ENCODE results near the gene KIF2C. TPM values are rescaled to one million over a fixed set of nuclear protein-coding genes. Genes with fewer than 3 reads are reported as not detected.
"Not testable (repeated sequence)": the region's sequence is repeated elsewhere in the genome, so short reads cannot be mapped to it uniquely, and the experiment has no call there.

The KIF2C gene
- total RNA-seq, 1 donor from 2014 or later, result 0.93 TPM

DNA sequence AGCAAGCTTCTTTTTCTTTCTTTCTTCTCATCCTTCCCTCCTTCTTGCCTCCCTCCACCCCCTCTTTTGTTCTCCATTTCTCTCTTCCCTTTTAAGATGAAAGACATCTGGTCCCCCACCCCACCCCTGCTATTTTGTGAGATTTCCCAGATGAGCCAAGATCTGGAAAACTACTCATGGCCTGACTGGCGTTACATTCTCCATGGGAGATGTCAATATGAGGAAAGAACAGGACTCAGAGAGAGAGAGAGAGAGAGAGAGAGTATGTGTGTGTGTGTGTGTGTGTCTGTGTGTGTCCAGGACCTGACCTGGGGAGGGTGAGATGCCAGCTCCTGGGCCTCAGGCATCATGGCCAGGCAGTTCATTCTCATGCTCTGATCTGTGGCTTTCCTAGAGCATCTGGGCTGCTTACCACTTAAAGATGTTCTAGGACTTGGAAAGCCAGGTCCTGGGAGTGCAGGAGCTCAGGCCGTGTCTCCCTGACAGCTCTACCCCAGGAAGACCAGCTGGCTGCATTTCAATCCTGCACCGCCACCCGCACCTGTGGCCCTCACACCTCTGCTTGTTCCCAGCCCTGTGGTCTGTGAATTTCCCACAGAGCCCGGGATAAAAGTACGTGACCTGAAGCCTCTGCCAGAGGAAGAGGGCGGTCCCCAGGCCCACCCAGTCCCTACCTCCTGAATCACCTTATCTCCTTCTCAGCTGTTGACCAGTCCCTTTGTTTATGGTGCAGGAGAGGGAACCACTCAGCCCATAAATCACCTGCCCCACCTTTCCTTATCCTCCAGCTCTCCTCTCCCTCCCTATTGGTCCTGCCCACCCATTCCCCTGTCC, 51.5 kb downstream of the KIF2C start:
- H3K9me3 ChIP-seq, result no peaks in the 10 kb centered on the region
- no peak overlapping the region for H3K4me3 ChIP-seq
- ATAC-seq (no peak), DNase-seq (peak; percentile 34)
- H3K4me1 ChIP-seq, result peaks cover 5% of the 10 kb centered on the region
- no peaks in the 10 kb centered on the region for H3K36me3 ChIP-seq
- intact Hi-C loops (cut with DNase I), result no loop called here
- no peak overlapping the region for H3K27ac ChIP-seq
- TF ChIP-seq, protein P1, sequence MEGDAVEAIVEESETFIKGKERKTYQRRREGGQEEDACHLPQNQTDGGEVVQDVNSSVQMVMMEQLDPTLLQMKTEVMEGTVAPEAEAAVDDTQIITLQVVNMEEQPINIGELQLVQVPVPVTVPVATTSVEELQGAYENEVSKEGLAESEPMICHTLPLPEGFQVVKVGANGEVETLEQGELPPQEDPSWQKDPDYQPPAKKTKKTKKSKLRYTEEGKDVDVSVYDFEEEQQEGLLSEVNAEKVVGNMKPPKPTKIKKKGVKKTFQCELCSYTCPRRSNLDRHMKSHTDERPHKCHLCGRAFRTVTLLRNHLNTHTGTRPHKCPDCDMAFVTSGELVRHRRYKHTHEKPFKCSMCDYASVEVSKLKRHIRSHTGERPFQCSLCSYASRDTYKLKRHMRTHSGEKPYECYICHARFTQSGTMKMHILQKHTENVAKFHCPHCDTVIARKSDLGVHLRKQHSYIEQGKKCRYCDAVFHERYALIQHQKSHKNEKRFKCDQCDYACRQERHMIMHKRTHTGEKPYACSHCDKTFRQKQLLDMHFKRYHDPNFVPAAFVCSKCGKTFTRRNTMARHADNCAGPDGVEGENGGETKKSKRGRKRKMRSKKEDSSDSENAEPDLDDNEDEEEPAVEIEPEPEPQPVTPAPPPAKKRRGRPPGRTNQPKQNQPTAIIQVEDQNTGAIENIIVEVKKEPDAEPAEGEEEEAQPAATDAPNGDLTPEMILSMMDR (IDR thresholded peaks at IDR 0.05), result no peak
- no peaks in the 10 kb centered on the region for H3K27me3 ChIP-seq

DNA sequence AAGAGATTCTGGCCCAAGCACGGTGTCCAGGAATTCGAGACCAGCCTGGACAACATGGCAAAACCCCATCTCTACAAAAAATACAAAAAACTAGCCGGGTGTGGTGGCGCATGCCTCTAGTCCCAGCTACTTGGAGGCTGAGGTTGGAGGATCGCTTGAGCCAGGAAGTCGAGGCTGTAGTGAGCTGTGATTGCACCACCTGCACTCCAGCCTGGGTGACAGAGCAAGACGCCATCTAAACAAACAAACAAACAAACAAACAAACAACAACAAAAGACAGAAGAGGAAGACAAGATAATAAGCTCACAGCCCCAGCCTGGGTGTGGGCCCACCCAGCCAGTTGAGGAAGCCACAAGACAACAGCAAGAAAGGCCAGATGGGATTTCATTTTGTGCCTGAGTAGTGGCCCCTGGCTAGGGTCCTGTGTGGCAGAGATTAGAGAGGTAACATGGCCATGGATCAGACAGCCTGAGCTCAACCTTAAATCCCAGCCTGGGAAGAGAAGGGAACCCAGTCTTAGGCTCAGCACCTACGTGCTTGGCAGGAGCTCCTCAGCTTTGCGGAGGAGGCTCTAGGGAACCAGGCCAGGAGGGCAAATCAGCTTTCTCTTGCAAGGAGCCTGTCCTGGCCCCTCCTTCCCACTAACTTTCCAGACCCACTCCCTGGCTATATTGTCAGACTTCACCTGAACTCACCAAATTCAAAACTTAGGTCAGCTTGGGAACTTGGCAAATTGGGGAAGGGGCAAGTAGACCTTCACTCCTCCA, 53.3 kb downstream of the KIF2C start:
- Histone ChIP-seq H3K36me3 (no peaks in the 10 kb centered on the region), H3K4me1 (no peaks in the 10 kb centered on the region), H3K27me3 (no peaks in the 10 kb centered on the region), H3K27ac (peak overlapping the region; percentile 51), H3K4me3 (no peak overlapping the region), H3K9me3 (no peaks in the 10 kb centered on the region)
- intact Hi-C loops (cut with DNase I), result no loop called here
- ATAC-seq, result peak; percentile 24
- TF ChIP-seq, protein P1 (IDR thresholded peaks at IDR 0.05), result no peak
- peak; percentile 34 for DNase-seq

DNA sequence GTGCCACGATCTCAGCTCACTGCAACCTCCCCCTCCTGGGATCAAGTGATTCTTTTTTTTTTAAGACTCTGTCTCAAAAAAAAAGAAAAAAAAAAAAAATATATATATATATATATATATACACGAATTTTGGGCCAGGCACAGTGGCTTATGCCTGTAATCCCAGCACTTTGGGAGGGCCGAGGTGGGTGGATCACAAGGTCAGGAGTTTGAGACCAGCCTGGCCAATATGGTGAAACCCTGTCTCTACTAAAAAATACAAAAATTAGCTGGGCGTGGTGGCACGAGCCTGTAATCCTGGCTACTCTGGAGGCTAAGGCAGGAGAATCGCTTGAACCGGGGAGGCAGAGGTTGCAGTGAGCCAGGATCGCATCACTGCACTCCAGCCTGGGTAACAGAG, 58.2 kb downstream of the KIF2C start:
- H3K4me3 ChIP-seq; H3K36me3 ChIP-seq; H3K27me3 ChIP-seq; intact Hi-C loops (cut with DNase I); H3K27ac ChIP-seq; ATAC-seq; H3K9me3 ChIP-seq: not testable (repeated sequence)
- peaks cover 21% of the 10 kb centered on the region for H3K4me1 ChIP-seq
- DNase-seq, result peak; percentile 19

DNA sequence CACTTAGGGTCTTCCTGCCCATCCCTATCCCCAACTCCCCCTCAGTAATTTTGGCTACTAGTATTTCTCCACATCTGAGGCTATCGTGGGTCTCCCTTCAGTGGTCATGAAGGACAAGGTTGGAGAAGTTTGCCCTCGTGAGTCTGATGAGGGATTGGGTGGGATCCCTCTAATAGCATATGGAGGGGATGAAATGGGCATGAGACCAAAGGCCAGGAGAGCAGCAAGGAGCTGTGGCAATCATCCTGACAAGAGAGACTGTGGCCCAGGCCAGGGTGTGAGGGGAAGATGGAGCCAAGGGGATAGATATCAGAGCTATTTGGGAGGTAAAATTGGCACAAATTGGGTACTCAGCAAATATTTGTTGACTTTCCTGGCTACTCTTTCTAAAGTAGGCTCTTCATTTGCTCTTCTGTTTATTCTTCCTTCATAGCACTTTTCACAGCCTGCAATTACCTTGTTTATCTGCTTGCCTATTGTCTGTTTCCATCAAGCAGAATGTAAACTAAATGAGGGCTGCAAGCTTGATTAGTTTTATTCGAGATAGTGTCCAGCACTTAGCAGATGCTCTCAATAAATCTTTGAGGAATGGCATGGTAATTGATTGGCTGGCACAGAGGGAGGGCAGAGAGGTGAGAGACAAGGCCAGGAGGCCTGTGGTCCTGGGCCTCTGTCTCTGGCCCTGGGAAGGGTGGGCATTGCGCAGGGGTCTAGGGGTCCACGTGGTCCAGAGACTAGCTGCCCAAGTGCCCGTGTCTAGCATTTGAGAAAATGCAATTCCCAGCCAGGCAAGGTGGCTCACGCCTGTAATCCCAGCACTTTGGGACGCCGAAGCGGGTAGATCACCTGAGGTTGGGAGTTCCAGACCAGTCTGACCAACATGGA, 59.1 kb downstream of the KIF2C start:
- Histone ChIP-seq H3K4me1 (peaks cover 28% of the 10 kb centered on the region), H3K27ac (peak overlapping the region; percentile 96), H3K36me3 (peaks cover 13% of the 10 kb centered on the region), H3K27me3 (no peaks in the 10 kb centered on the region), H3K4me3 (no peak overlapping the region), H3K9me3 (no peaks in the 10 kb centered on the region)
- TF ChIP-seq, protein P1 (IDR thresholded peaks at IDR 0.05), result no peak
- intact Hi-C loops (cut with DNase I), result no loop called here
- no peak for ATAC-seq
- peak; percentile 67 for DNase-seq

DNA sequence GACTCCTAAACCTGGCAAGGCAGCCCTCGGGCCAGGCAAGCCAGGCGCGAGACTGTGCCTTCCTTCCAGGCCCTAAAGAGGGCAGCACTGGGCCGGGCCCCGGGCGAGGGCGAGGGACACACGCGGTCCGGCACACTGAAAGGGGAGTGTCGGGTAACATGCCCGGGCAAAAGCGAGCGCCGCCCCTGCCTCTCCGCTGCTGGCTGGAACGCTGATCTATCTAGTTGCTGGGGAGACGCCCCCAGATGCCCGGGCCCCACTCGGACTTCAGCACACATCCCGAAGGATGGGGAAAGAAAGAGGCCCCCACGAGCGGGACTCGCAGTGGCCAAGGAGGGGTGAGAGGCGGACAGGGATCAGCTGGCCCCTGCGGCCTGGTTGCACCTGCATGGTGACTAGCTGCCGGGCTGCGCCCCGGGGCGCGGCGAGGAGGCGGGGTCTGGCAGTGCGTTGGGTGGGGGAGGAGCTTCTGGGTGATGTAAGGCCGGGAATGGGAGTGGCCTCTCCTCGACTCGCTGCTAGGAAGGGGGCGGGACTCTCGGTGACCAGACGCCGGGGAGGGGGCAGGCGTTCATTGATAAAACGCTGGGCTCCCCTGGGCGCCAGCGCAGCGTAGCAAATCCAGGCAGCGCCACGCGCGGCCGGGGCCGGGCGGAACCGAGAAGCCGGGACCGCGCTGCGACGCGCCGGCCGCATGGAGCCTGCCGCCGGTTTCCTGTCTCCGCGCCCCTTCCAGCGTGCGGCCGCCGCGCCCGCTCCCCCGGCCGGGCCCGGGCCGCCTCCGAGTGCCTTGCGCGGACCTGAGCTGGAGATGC, 60.3 kb downstream of the KIF2C start, which contains the start of gene PLK3:
Gene PLK3 (plus strand): TSS at position 608 of the 815 bp plus-strand sequence. CDS start 87 bp downstream, at position 695.
- intact Hi-C loops (cut with DNase I), result no loop called here
- Histone ChIP-seq H3K9me3 (no peaks in the 10 kb centered on the region), H3K4me1 (peaks cover 30% of the 10 kb centered on the region), H3K27ac (peak within 1 kb of the TSS; percentile 96), H3K36me3 (peaks cover 25% of the 10 kb centered on the region), H3K27me3 (no peaks in the 10 kb centered on the region), H3K4me3 (peak within 1 kb of the TSS; percentile 84)
- DNase-seq, result peak; percentile 98
- ATAC-seq, result peak; percentile 96
- TF ChIP-seq, protein P1 (IDR thresholded peaks at IDR 0.05), result peak; percentile 86
